GM12878 (cell line): Measurements from ENCODE around the gene STARD4. TPM values are rescaled to one million over a fixed set of nuclear protein-coding genes. Genes with fewer than 3 reads are reported as not detected.

Experiments used
- ATAC-seq: fragments of 200-7000 bp; cut with Tn5 transposase; 3 replicates; pipeline ENCODE4 v1.9.1; 2020; ENCODE audit warnings: mild to moderate bottlenecking, moderate library complexity
- BruUV-seq: library from RNA; stranded (reverse); fragments of 400-500 nt; replicated peaks from 2 replicates; lab custom pipeline; 2021; lab: Mats Ljungman, UMichigan
- CTCF ChIA-PET: fragments of 300-600 bp; sonication (Branson Sonifier 250); formaldehyde crosslinking; extraction: SDS; loops from one replicate; lab custom pipeline; 2021; ENCODE audit warnings: inconsistent platforms; lab: Yijun Ruan, JAX
- POLR2A ChIA-PET: fragments of 350-600 bp; formaldehyde crosslinking; extraction: SDS; loops from one replicate; lab custom pipeline; 2021; ENCODE audit warnings: inconsistent platforms; lab: Charles Lee
- RAD21 ChIA-PET: fragments of 300-600 bp; sonication (Branson Sonifier 250); formaldehyde crosslinking; loops from one replicate; lab custom pipeline; 2023; ENCODE audit warnings: antibody characterized with exemption; ENCODE audit not compliant: unreplicated experiment; lab: Charles Lee
- SMC1A ChIA-PET: fragments of 300-600 bp; sonication (Branson Sonifier 250); formaldehyde crosslinking; loops from one replicate; lab custom pipeline; 2023; ENCODE audit not compliant: unreplicated experiment, uncharacterized antibody; lab: Charles Lee
- DNase-seq: peaks from one replicate; pipeline ENCODE4 v3.0.0-alpha.2; 2011; ENCODE audit warnings: low read depth, low spot score
- FAIRE-seq: peaks from 3 replicates; lab custom pipeline; 2011; peaks lifted over from hg19 to GRCh38; lab: Jason Lieb, UNC
- H2AFZ ChIP-seq: 2 replicates; pipeline ENCODE4 v1.6.0; 2011; ENCODE audit warnings: low read depth, low read length, control low read depth; ENCODE audit not compliant: control insufficient read depth
- H3K27ac ChIP-seq: 2 replicates; pipeline ENCODE4 v1.5.1; 2011; ENCODE audit warnings: control low read depth; ENCODE audit not compliant: control insufficient read depth, insufficient read depth
- H3K27me3 ChIP-seq, 2 experiments: replicated peaks in 1 of 2; 2 replicates each; pipeline versions ENCODE4 v1.6.0 to v1.6.1; 2011; ENCODE audit warnings: low read length in 1 of 2; ENCODE audit not compliant: control insufficient read depth in 2 of 2, insufficient read depth in 2 of 2
- H3K36me3 ChIP-seq, 2 experiments: 2 replicates each; pipeline ENCODE4 v1.5.1; 2011; ENCODE audit warnings: low read length in 1 of 2; ENCODE audit not compliant: control insufficient read depth in 2 of 2, insufficient read depth in 2 of 2
- H3K4me1 ChIP-seq: 2 replicates; pipeline ENCODE4 v1.6.1; 2011; ENCODE audit warnings: mild to moderate bottlenecking, low read length, moderate library complexity, mixed read lengths; ENCODE audit not compliant: control insufficient read depth, insufficient read depth
- H3K4me2 ChIP-seq: 2 replicates; pipeline ENCODE4 v1.6.0; 2011; ENCODE audit warnings: control low read depth; ENCODE audit not compliant: control insufficient read depth, insufficient read depth
- H3K4me3 ChIP-seq: fragments of 200-600 bp; sonication (generic); 2 replicates; pipeline ENCODE4 v1.5.1; 2016
- H3K79me2 ChIP-seq: 2 replicates; pipeline ENCODE4 v1.6.0; 2011; ENCODE audit warnings: low read length; ENCODE audit not compliant: control insufficient read depth, insufficient read depth
- H3K9ac ChIP-seq: 2 replicates; pipeline ENCODE4 v1.8.0; 2011; ENCODE audit warnings: low read length, control low read depth, mixed read lengths; ENCODE audit not compliant: control insufficient read depth, insufficient read depth
- H3K9me3 ChIP-seq: replicated peaks from 3 replicates; pipeline ENCODE4 v1.5.1; 2011; ENCODE audit warnings: mild to moderate bottlenecking, low read length; ENCODE audit not compliant: control insufficient read depth, insufficient read depth
- H4K20me1 ChIP-seq: 2 replicates; pipeline ENCODE4 v1.6.0; 2011; ENCODE audit not compliant: control insufficient read depth, insufficient read depth
- ATF7 ChIP-seq: fragments of 450-650 bp; IDR thresholded peaks from 2 replicates; pipeline ENCODE4 v1.6.1; 2016; ENCODE audit warnings: low read depth, mild to moderate bottlenecking
- BHLHE40 ChIP-seq, 2 experiments: fragments of 450-650 bp in 1 of 2; IDR thresholded peaks; 2 replicates each; pipeline ENCODE4 v1.6.1; 2011 to 2017; ENCODE audit warnings: low read depth in 2 of 2, borderline replicate concordance in 1 of 2, improper control_type of control experiment in 1 of 2, low read length in 1 of 2, mild to moderate bottlenecking in 1 of 2
- CREB1 ChIP-seq: IDR thresholded peaks from 2 replicates; pipeline ENCODE4 v1.6.1; 2012; ENCODE audit warnings: low read depth, mild to moderate bottlenecking, inconsistent platforms
- CREM ChIP-seq: IDR thresholded peaks from 2 replicates; pipeline ENCODE4 v1.6.1; 2014; ENCODE audit warnings: antibody characterized with exemption, low read depth
- FOXK2 ChIP-seq: fragments of 450-650 bp; IDR thresholded peaks from 2 replicates; pipeline ENCODE4 v1.6.1; 2017; ENCODE audit warnings: mild to moderate bottlenecking, moderate library complexity
- FOXM1 ChIP-seq: IDR thresholded peaks from 2 replicates; pipeline ENCODE4 v1.6.1; 2012; ENCODE audit warnings: low read depth, mild to moderate bottlenecking, inconsistent platforms, low read length, moderate library complexity
- HDGF ChIP-seq: fragments of 450-650 bp; IDR thresholded peaks from 2 replicates; pipeline ENCODE4 v1.6.1; 2016; ENCODE audit warnings: antibody characterized with exemption
- IKZF2 ChIP-seq, 2 experiments: fragments of 450-650 bp; IDR thresholded peaks; 2 replicates each; pipeline ENCODE4 v1.6.1; 2017; ENCODE audit warnings: mild to moderate bottlenecking in 2 of 2, moderate library complexity in 2 of 2
- MEF2B ChIP-seq: fragments of 450-650 bp; IDR thresholded peaks from 2 replicates; pipeline ENCODE4 v1.6.1; 2018; ENCODE audit warnings: mild to moderate bottlenecking, moderate library complexity; ENCODE audit not compliant: partially characterized antibody, poor library complexity, severe bottlenecking
- NFXL1 ChIP-seq: fragments of 450-650 bp; IDR thresholded peaks from 2 replicates; pipeline ENCODE4 v1.6.1; 2017; ENCODE audit warnings: antibody characterized with exemption, mild to moderate bottlenecking, borderline replicate concordance
- NR2C2 ChIP-seq: IDR thresholded peaks from 2 replicates; pipeline ENCODE4 v1.6.1; 2011; ENCODE audit warnings: borderline replicate concordance, low read depth; ENCODE audit not compliant: control insufficient read depth, insufficient read length
- PAX8 ChIP-seq: fragments of 450-650 bp; IDR thresholded peaks from 2 replicates; pipeline ENCODE4 v1.6.1; 2017; ENCODE audit warnings: mild to moderate bottlenecking, moderate library complexity
- POU2F2 ChIP-seq: IDR thresholded peaks from 3 replicates; pipeline ENCODE4 v1.6.1; 2011; ENCODE audit warnings: low read depth, mild to moderate bottlenecking, low read length, borderline replicate concordance
- SRF ChIP-seq, 2 experiments: IDR thresholded peaks; 2 replicates each; pipeline ENCODE4 v1.6.1; 2011; ENCODE audit warnings: low read depth in 2 of 2, low read length in 2 of 2, mild to moderate bottlenecking in 1 of 2, moderate library complexity in 1 of 2
- TCF3 ChIP-seq: IDR thresholded peaks from 2 replicates; pipeline ENCODE4 v1.6.1; 2012; ENCODE audit warnings: low read depth, mild to moderate bottlenecking, low read length, borderline replicate concordance; ENCODE audit not compliant: insufficient read depth
- TCF7 ChIP-seq: IDR thresholded peaks from 2 replicates; pipeline ENCODE4 v1.6.1; 2014; ENCODE audit warnings: antibody characterized with exemption, borderline replicate concordance
- ZNF384 ChIP-seq: IDR thresholded peaks from 2 replicates; pipeline ENCODE4 v1.6.1; 2012; ENCODE audit warnings: low read depth, mild to moderate bottlenecking, low read length, improper control_type of control experiment, borderline replicate concordance
- WGBS: methylation state at CpG from one replicate; pipeline ENCODE4 v1.1.6; 2016; ENCODE audit warnings: low lambda C conversion rate; ENCODE audit not compliant: insufficient replicate concordance, insufficient coverage; ENCODE audit errors: missing lambda C conversion rate; 5-methylcytosine and 5-hydroxymethylcytosine counted together
- in situ Hi-C: fragments of 300-500 bp; cut with MboI; formaldehyde crosslinking; loops from 9 replicates; pipeline ENCODE4 v1.14.3; 2018; ENCODE audit warnings: mixed read lengths
- intact Hi-C: fragments of 100-400 bp; cut with micrococcal nuclease; formaldehyde crosslinking; loops from one replicate; pipeline ENCODE4 v1.14.2; 2022; ENCODE audit not compliant: unreplicated experiment
- polyA plus RNA-seq, 11 experiments: library from polyadenylated mRNA; depleted of rRNA in 4 of 11; unstranded in 6 of 11; stranded (reverse) in 5 of 11; fragments of >200 nt; fragmentation: Nextera tagmentation in 4 of 11; fragmentation: Illumina TruSeq in 1 of 11; extraction: Ambion mirVana in 4 of 11; extraction: Trizol in 1 of 11; gene quantifications; 1 replicate in 1 of 11; 2 replicates in 10 of 11; pipeline versions ENCODE4 v1.2.1 to v1.2.3, GENCODE V29; 2011 to 2016; ENCODE audit warnings: inconsistent platforms in 2 of 11, missing spikeins in 2 of 11, low read depth in 1 of 11
- total RNA-seq, 4 experiments: library from RNA; depleted of rRNA in 3 of 4; stranded (reverse); fragments of >200 nt in 3 of 4; fragmentation: Illumina TruSeq in 1 of 4; extraction: Trizol in 1 of 4; gene quantifications; 2 replicates each; pipeline versions ENCODE4 v1.2.1 to v1.2.3, GENCODE V29; 2013 to 2021
- TF ChIP-seq, protein P1 (sequence below): IDR thresholded peaks from 2 replicates; pipeline ENCODE4 v1.6.1; 2012; ENCODE audit warnings: low read depth, low read length, improper control_type of control experiment

The STARD4 gene
- total and polyA plus RNA-seq, 10 of the 15 experiments (the other 5 are each of a cell fraction or from before 2014, with no cell fraction given) = 41.9 to 190 (median 71.6) TPM

DNA sequence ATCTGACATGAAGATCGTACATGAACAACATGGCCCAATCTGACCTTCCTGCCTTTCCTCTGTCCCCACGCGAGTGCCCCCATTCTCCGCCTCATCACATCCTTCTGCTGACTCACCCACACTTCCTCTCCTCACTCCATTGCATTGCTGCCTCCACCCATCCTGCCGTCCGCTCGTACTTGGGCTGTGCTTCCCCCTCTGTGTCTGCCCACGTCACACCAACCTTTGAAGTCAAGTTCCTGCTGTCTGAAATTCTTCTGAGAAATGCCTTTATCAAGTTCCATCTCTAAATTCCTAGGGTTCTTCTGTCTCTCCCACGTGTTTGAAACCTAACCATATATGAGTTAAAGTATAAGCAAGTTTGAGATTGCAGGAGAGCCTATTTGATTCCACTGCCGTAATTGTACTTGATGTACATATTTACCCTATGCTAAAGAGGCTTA is 18.0 kb upstream of the STARD4 start (continued):
- no peak for TF ChIP-seq MEF2B
- 0 out of 4 replicates have a peak, but pooled peaks of 1 of the 2 experiments have one; percentile 6 for TF ChIP-seq SRF (IDR thresholded peaks at IDR 0.05; ENCODE audit: low read depth in 2 of 2, low read length in 2 of 2)
- TF ChIP-seq IKZF2 (IDR thresholded peaks at IDR 0.05) = peak; percentile 20 to 65; a peak in 3 of 4 replicates
- peak; percentile 94 for TF ChIP-seq HDGF
- peak; percentile 58 for TF ChIP-seq CREB1

DNA sequence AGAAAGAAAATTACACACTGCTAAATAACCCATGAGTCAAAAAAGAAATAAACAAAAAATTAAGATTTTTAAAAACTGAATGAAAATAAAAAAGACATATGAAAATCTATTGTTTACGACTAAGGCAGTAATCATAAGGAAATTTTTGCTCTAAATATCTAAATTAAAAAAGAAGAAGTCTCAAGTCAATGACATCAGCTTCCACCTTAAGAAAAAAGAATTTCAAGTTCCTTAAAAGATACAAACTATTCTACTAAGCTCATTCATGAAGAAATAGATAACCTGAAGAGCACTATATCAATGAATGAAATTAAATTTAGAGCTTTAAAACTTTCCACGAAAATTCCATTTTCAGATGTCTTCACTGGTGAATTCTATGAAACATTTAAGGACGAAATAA is 15.7 kb upstream of the STARD4 start:
- Histone ChIP-seq H3K27ac (no peak overlapping the region), H2AFZ (no peak overlapping the region), H3K79me2 (no peaks in the 10 kb centered on the region), H3K27me3 (no peaks in the 10 kb centered on the region), H3K9me3 (no peaks in the 10 kb centered on the region; the same call in 1 of the 3 replicates), H3K9ac (no peak overlapping the region), H3K4me1 (peaks cover 4% of the 10 kb centered on the region), H3K36me3 (no peaks in the 10 kb centered on the region), H3K4me3 (no peak overlapping the region), H4K20me1 (no peaks in the 10 kb centered on the region), H3K4me2 (no peak overlapping the region)
- intact Hi-C loops (no loop called here), in situ Hi-C loops (no loop called here)
- DNase-seq (no peak), ATAC-seq (no peak), FAIRE-seq (no peak)
- ChIA-PET POLR2A (no interaction called here), SMC1A (interaction anchor here (0.7 to 1.2 kb wide), 5 partner anchors 17 to 40 kb away, joined by 3 to 4 read pairs (median 3); no protein-coding TSS in a partner anchor), CTCF (interaction anchor here (0.5 to 1.1 kb wide), 3 partner anchors 9 to 626 kb away, joined by 3 to 4 read pairs (median 3); no protein-coding TSS in a partner anchor), RAD21 (interaction anchor here (0.7 to 0.8 kb wide), 2 partner anchors 10 to 21 kb away, joined by 3 read pairs; no protein-coding TSS in a partner anchor)
- no TSS peak for BruUV-seq
- TF ChIP-seq POU2F2 (no peak), MEF2B (no peak), FOXK2 (no peak), ZNF384 (no peak), CREM (no peak), ATF7 (no peak), TCF3 (no peak), PAX8 (no peak), FOXM1 (no peak), NR2C2 (no peak), BHLHE40 (IDR thresholded peaks at IDR 0.05; ENCODE audit: borderline replicate concordance in 1 of 2, low read depth in 2 of 2, low read length in 1 of 2) (no peak), TCF7 (no peak), NFXL1 (no peak)
- TF ChIP-seq, protein P1, sequence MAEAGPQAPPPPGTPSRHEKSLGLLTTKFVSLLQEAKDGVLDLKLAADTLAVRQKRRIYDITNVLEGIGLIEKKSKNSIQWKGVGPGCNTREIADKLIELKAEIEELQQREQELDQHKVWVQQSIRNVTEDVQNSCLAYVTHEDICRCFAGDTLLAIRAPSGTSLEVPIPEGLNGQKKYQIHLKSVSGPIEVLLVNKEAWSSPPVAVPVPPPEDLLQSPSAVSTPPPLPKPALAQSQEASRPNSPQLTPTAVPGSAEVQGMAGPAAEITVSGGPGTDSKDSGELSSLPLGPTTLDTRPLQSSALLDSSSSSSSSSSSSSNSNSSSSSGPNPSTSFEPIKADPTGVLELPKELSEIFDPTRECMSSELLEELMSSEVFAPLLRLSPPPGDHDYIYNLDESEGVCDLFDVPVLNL = no peak
- WGBS = 65% methylated on average over 3 of the region's 3 CpGs
